CD4-positive, alpha-beta T cell (primary cell): ENCODE measurements around the gene MAS1. TPM values are rescaled to one million over a fixed set of nuclear protein-coding genes. Genes with fewer than 3 reads are reported as not detected.

Experiments
- ATAC-seq: fragments of 200-7000 bp; cut with Tn5 transposase; one replicate; pipeline ENCODE4 v1.10.0; 2022; ENCODE audit warnings: mild to moderate bottlenecking; ENCODE audit not compliant: poor library complexity
- CTCF ChIA-PET: fragments of 350-600 bp; sonication (Branson Sonifier 250); formaldehyde crosslinking; loops from one replicate; lab custom pipeline; 2021; ENCODE audit warnings: antibody characterized with exemption, inconsistent platforms; lab: Charles Lee
- POLR2A ChIA-PET: fragments of 350-600 bp; sonication (Branson Sonifier 250); formaldehyde crosslinking; loops from one replicate; lab custom pipeline; 2021; ENCODE audit warnings: antibody characterized with exemption, inconsistent platforms; lab: Charles Lee
- DNase-seq, 14 experiments: peaks; one replicate each; pipeline ENCODE4 v3.0.0-alpha.2; 2013 to 2020; ENCODE audit warnings: mixed read lengths in 2 of 14
- H3K27ac ChIP-seq, 2 donors: one replicate each; pipeline versions ENCODE4 v1.5.1 to v1.7.0; 2013; ENCODE audit warnings: low read length in 2 of 2, low read depth in 1 of 2, mild to moderate bottlenecking in 1 of 2
- H3K27me3 ChIP-seq, 2 experiments: 1 replicate in 1 of 2; 2 replicates in 1 of 2; pipeline versions ENCODE4 v1.6.1 to v1.7.0; 2013; ENCODE audit warnings: low read length in 2 of 2, control low read depth in 1 of 2, mild to moderate bottlenecking in 1 of 2, moderate library complexity in 1 of 2; ENCODE audit not compliant: insufficient read depth in 2 of 2, control insufficient read depth in 1 of 2
- H3K36me3 ChIP-seq: one replicate; pipeline ENCODE4 v1.6.1; 2013; ENCODE audit warnings: low read length, control low read depth; ENCODE audit not compliant: insufficient read depth
- H3K4me1 ChIP-seq: one replicate; pipeline ENCODE4 v1.6.1; 2013; ENCODE audit warnings: low read length, control low read depth; ENCODE audit not compliant: insufficient read depth
- H3K4me3 ChIP-seq: one replicate; pipeline ENCODE4 v1.5.1; 2013; ENCODE audit warnings: mild to moderate bottlenecking, low read length, moderate library complexity
- H3K9me3 ChIP-seq, 2 experiments: 1 replicate in 1 of 2; 2 replicates in 1 of 2; pipeline versions ENCODE4 v1.6.1 to v1.7.0; 2013; ENCODE audit warnings: low read length in 2 of 2, mild to moderate bottlenecking in 2 of 2, control low read depth in 1 of 2, moderate library complexity in 1 of 2; ENCODE audit not compliant: control insufficient read depth in 1 of 2, insufficient read depth in 1 of 2
- H3K27ac Mint-ChIP-seq: one replicate; pipeline ENCODE4 v1.8.0; 2020; ENCODE audit warnings: mixed read lengths
- H3K27me3 Mint-ChIP-seq: one replicate; pipeline ENCODE4 v1.8.0; 2021; ENCODE audit warnings: mixed read lengths
- H3K36me3 Mint-ChIP-seq: one replicate; pipeline ENCODE4 v1.8.0; 2021; ENCODE audit warnings: low read depth, mixed read lengths
- H3K4me1 Mint-ChIP-seq: one replicate; pipeline ENCODE4 v1.8.0; 2021; ENCODE audit warnings: low read depth, mixed read lengths
- H3K4me3 Mint-ChIP-seq: one replicate; pipeline ENCODE4 v1.8.0; 2020; ENCODE audit warnings: mild to moderate bottlenecking, mixed read lengths
- H3K9me3 Mint-ChIP-seq: one replicate; pipeline ENCODE4 v1.8.0; 2020; ENCODE audit warnings: mixed read lengths
- intact Hi-C, 2 experiments: fragments of 100-400 bp; cut with DNase I in 1 of 2; cut with micrococcal nuclease in 1 of 2; formaldehyde crosslinking; loops; one replicate each; pipeline versions ENCODE4 v1.15.1 to v1.9.0; 2023 to 2025; cut with DNase I, micrococcal nuclease
- total RNA-seq, 174 experiments: library from RNA in 2 of 174; stranded (reverse) in 2 of 174; gene quantifications; one replicate each; pipeline ENCODE4 v1.2.3 and lab custom pipeline; 2021 to 2026
- TF ChIP-seq, protein P1 (sequence below): fragments of 200-600 bp; IDR thresholded peaks from one replicate; pipeline ENCODE4 v1.8.0; 2022; ENCODE audit warnings: antibody characterized with exemption, mild to moderate bottlenecking

Gene MAS1
- total RNA-seq, 2 experiments from 2014 or later: not detected

DNA sequence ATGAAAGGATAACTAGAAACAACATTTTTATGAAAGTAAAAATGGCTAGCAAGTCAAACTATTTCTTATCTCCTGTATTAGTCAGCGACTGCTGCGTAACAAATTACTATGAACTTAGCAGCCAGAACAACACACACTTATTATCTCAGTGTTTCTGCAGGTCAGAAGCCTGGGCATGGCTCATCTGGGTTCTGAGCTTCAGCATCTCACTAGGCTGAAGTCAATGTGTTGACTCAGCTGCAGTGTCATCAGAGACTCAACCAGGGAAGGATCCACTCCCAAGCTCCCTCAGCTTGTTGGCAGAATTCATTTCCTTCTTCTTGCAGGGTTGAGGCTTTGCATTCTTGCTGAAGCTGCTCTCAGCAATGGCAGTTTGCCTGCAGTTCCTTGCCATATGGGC, 44.8 kb downstream of the MAS1 start:
- Mint-ChIP-seq H3K4me1 (peaks cover 7% of the 10 kb centered on the region), H3K4me3 (no peak overlapping the region), H3K27me3 (peaks cover 5% of the 10 kb centered on the region), H3K27ac (no peak overlapping the region), H3K9me3 (no peaks in the 10 kb centered on the region), H3K36me3 (no peaks in the 10 kb centered on the region)
- intact Hi-C loops: no loop called here
- H3K4me1 ChIP-seq: peaks cover 4% of the 10 kb centered on the region
- H3K4me3 ChIP-seq: no peak overlapping the region
- no peaks in the 10 kb centered on the region for H3K9me3 ChIP-seq
- H3K36me3 ChIP-seq: no peaks in the 10 kb centered on the region
- TF ChIP-seq, protein P1, sequence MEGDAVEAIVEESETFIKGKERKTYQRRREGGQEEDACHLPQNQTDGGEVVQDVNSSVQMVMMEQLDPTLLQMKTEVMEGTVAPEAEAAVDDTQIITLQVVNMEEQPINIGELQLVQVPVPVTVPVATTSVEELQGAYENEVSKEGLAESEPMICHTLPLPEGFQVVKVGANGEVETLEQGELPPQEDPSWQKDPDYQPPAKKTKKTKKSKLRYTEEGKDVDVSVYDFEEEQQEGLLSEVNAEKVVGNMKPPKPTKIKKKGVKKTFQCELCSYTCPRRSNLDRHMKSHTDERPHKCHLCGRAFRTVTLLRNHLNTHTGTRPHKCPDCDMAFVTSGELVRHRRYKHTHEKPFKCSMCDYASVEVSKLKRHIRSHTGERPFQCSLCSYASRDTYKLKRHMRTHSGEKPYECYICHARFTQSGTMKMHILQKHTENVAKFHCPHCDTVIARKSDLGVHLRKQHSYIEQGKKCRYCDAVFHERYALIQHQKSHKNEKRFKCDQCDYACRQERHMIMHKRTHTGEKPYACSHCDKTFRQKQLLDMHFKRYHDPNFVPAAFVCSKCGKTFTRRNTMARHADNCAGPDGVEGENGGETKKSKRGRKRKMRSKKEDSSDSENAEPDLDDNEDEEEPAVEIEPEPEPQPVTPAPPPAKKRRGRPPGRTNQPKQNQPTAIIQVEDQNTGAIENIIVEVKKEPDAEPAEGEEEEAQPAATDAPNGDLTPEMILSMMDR: no peak
- DNase-seq (no peak), ATAC-seq (no peak)
- H3K27ac ChIP-seq: no peak overlapping the region
- ChIA-PET POLR2A (no interaction called here), CTCF (no interaction called here)
- no peaks in the 10 kb centered on the region for H3K27me3 ChIP-seq

DNA sequence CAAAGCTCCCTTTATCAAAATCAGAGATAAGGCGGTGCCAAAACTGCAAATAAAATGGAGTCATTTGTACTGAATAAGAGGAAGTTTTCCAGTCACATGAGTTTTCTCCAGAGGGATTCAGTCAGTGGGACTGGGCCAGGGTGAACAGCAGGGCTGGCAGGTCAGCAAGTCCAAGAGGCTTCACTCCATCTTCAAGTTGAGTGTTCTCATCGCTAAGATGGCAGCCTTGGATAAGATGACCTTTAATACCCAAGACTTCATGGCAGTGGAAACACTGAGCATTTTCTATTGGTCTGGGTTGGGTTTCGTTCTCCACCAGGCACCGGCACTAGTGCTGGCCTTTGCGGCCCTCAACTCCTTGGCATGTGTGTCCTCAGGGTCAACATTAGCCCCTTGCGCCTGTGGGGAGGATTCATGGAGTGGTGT, 48.8 kb downstream of the MAS1 start:
- no peak for ATAC-seq
- Mint-ChIP-seq H3K27ac (no peak overlapping the region), H3K4me3 (no peak overlapping the region), H3K4me1 (peaks cover 8% of the 10 kb centered on the region), H3K36me3 (no peaks in the 10 kb centered on the region), H3K27me3 (peaks cover 5% of the 10 kb centered on the region), H3K9me3 (peaks cover 2% of the 10 kb centered on the region)
- ChIA-PET CTCF (no interaction called here), POLR2A (no interaction called here)
- TF ChIP-seq, protein P1: no peak
- H3K27me3 ChIP-seq: no peaks in the 10 kb centered on the region
- H3K4me3 ChIP-seq: no peak overlapping the region
- peaks cover 0 to 9% of the 10 kb centered on the region in 2 experiments for H3K9me3 ChIP-seq
- intact Hi-C loops: loop anchor here (2.0 to 10.0 kb wide), 6 partner anchors 77 to 767 kb away; partner anchors contain the start of gene TCP1 (in 1 of the 2)
- H3K36me3 ChIP-seq: no peaks in the 10 kb centered on the region
- no peak overlapping the region for H3K27ac ChIP-seq
- no peak for DNase-seq
- H3K4me1 ChIP-seq: peaks cover 4% of the 10 kb centered on the region

Other genes with a start within 250 kb of the MAS1 start
- 100 to 1,000 TPM; 182 to 195 TPM for gene SOD2, start 197.7 kb upstream of the MAS1 start, total RNA-seq
- gene WTAP, start 163.5 kb upstream of the MAS1 start, total RNA-seq: 100 to 1,000 TPM; 211 to 227 TPM
- gene ACAT2, start 128.9 kb upstream of the MAS1 start, total RNA-seq: 10 to 100 TPM; 21.4 to 25.8 TPM
- gene TCP1, start 101.4 kb upstream of the MAS1 start, total RNA-seq: 100 to 1,000 TPM; 212 to 216 TPM
- gene MRPL18, start 100.5 kb upstream of the MAS1 start, total RNA-seq: 10 to 100 TPM in 1 of 2 experiments, 1 to 10 TPM in 1; 9.8 to 10.2 TPM
- under 1 TPM in 1 of 2 experiments, not detected in 1; 0.14 TPM for gene PNLDC1, start 90.7 kb upstream of the MAS1 start, total RNA-seq
- 10 to 100 TPM; 43.8 to 46.7 TPM for gene IGF2R, start 78.1 kb downstream of the MAS1 start, total RNA-seq
- gene SLC22A1, start 230.8 kb downstream of the MAS1 start, total RNA-seq: under 1 TPM; 0.14 to 0.89 TPM